ENCODE measurements around the gene CDH22. TPM values are rescaled to one million over a fixed set of nuclear protein-coding genes. Genes with fewer than 3 reads are reported as not detected.

CDH22 gene
- total and polyA plus RNA-seq, 7 experiments from 2014 or later: not detected

DNA sequence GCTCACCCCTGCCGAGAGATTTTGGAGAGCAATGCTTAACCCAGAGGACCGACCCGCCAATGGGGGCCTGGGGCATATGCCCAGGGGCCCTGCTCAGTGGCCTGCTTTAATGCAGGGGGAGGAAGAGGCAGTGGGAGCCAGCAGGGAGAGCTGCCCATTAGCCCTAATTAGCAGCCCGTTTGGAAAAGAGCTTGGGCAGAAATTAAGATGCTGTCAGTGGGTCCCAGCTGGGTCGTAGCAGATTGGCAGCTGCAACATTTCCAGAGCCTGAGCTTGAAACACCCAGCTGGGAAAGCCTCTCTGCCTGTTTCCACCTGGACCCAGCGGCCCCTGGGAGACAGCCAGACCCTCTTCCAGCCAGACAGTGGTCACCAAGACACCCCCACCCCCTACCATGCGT is 150.7 kb downstream of the CDH22 start:
- Histone ChIP-seq H3K27ac (ENCODE audit: low read depth, low read length) (no peak overlapping the region), H3K4me3 (ENCODE audit: low read length) (no peak overlapping the region), H3K27me3 (ENCODE audit: control insufficient read depth in 2 of 2, insufficient read depth in 2 of 2, low read length in 2 of 2) (no peaks in the 10 kb centered on the region), H3K36me3 (ENCODE audit: control insufficient read depth in 2 of 3, insufficient read depth in 3 of 3, low read length in 3 of 3) (no peaks in the 10 kb centered on the region), H3K4me1 (ENCODE audit: control insufficient read depth in 2 of 2, insufficient read depth in 2 of 2, low read length in 2 of 2) (no peaks in the 10 kb centered on the region), H3K9me3 (ENCODE audit: control insufficient read depth in 2 of 3, low read length in 3 of 3) (no peaks in the 10 kb centered on the region)
- H3K4me1 Mint-ChIP-seq: no peaks in the 10 kb centered on the region
- no peak overlapping the region for H3K4me3 Mint-ChIP-seq
- ChIA-PET POLR2A (no interaction called here), CTCF (no interaction called here)
- intact Hi-C loops (cut with micrococcal nuclease): no loop called here
- H3K36me3 Mint-ChIP-seq: no peaks in the 10 kb centered on the region
- H3K27ac Mint-ChIP-seq: no peak overlapping the region
- no peak for DNase-seq
- no peak for ATAC-seq
- H3K9me3 Mint-ChIP-seq: no peaks in the 10 kb centered on the region
- H3K27me3 Mint-ChIP-seq: peaks cover 2 to 25% (median 15%) of the 10 kb centered on the region in 5 donors

- Histone ChIP-seq H3K4me3 (ENCODE audit: low read length) (no peak overlapping the region), H3K27me3 (ENCODE audit: control insufficient read depth in 2 of 2, insufficient read depth in 2 of 2, low read length in 2 of 2) (no peaks in the 10 kb centered on the region), H3K27ac (ENCODE audit: low read depth, low read length) (no peak overlapping the region), H3K9me3 (ENCODE audit: control insufficient read depth in 2 of 3, low read length in 3 of 3) (no peaks in the 10 kb centered on the region), H3K4me1 (ENCODE audit: control insufficient read depth in 2 of 2, insufficient read depth in 2 of 2, low read length in 2 of 2) (no peaks in the 10 kb centered on the region), H3K36me3 (ENCODE audit: control insufficient read depth in 2 of 3, insufficient read depth in 3 of 3, low read length in 3 of 3) (no peaks in the 10 kb centered on the region)
- ChIA-PET CTCF (no interaction called here), POLR2A (no interaction called here)
- H3K27ac Mint-ChIP-seq: no peak overlapping the region
- intact Hi-C loops (cut with micrococcal nuclease): no loop called here
- DNase-seq (no peak), ATAC-seq (no peak)
- H3K4me1 Mint-ChIP-seq: no peaks in the 10 kb centered on the region
- H3K27me3 Mint-ChIP-seq: peaks cover 0 to 20% (median 15%) of the 10 kb centered on the region in 5 donors
- H3K9me3 Mint-ChIP-seq: no peaks in the 10 kb centered on the region
- no peaks in the 10 kb centered on the region for H3K36me3 Mint-ChIP-seq
- H3K4me3 Mint-ChIP-seq: no peak overlapping the region
Measured at GRCh38 chr20:46157076-46157592, 151.2 kb downstream of the CDH22 start.

GRCh38 chr20:46156065-46156464 is 152.2 kb downstream of the CDH22 start:
- Mint-ChIP-seq H3K27ac (no peak overlapping the region), H3K36me3 (no peaks in the 10 kb centered on the region), H3K9me3 (no peaks in the 10 kb centered on the region), H3K4me3 (no peak overlapping the region), H3K27me3 (peaks cover 0 to 16% (median 13%) of the 10 kb centered on the region in 5 donors), H3K4me1 (no peaks in the 10 kb centered on the region)
- no peak overlapping the region for H3K27ac ChIP-seq (ENCODE audit: low read depth, low read length)
- H3K4me3 ChIP-seq (ENCODE audit: low read length): no peak overlapping the region
- ATAC-seq (no peak), DNase-seq (no peak)
- H3K27me3 ChIP-seq (ENCODE audit: control insufficient read depth in 2 of 2, insufficient read depth in 2 of 2, low read length in 2 of 2): no peaks in the 10 kb centered on the region
- no peaks in the 10 kb centered on the region for H3K36me3 ChIP-seq (ENCODE audit: control insufficient read depth in 2 of 3, insufficient read depth in 3 of 3, low read length in 3 of 3)
- CTCF ChIA-PET: no interaction called here
- no peaks in the 10 kb centered on the region for H3K4me1 ChIP-seq (ENCODE audit: control insufficient read depth in 2 of 2, insufficient read depth in 2 of 2, low read length in 2 of 2)
- no peaks in the 10 kb centered on the region for H3K9me3 ChIP-seq (ENCODE audit: control insufficient read depth in 2 of 3, low read length in 3 of 3)
- POLR2A ChIA-PET: no interaction called here
- intact Hi-C loops (cut with micrococcal nuclease): no loop called here

- no peaks in the 10 kb centered on the region for H3K4me1 Mint-ChIP-seq
- no peak overlapping the region for H3K4me3 ChIP-seq (ENCODE audit: low read length)
- ChIA-PET POLR2A (no interaction called here), CTCF (no interaction called here)
- no peaks in the 10 kb centered on the region for H3K36me3 ChIP-seq (ENCODE audit: control insufficient read depth in 2 of 3, insufficient read depth in 3 of 3, low read length in 3 of 3)
- no peaks in the 10 kb centered on the region for H3K27me3 ChIP-seq (ENCODE audit: control insufficient read depth in 2 of 2, insufficient read depth in 2 of 2, low read length in 2 of 2)
- no peaks in the 10 kb centered on the region for H3K36me3 Mint-ChIP-seq
- no peaks in the 10 kb centered on the region for H3K9me3 ChIP-seq (ENCODE audit: control insufficient read depth in 2 of 3, low read length in 3 of 3)
- H3K4me3 Mint-ChIP-seq: no peak overlapping the region
- DNase-seq: no peak
- H3K27me3 Mint-ChIP-seq: peaks cover 0 to 13% (median 13%) of the 10 kb centered on the region in 5 donors
- no peak overlapping the region for H3K27ac ChIP-seq (ENCODE audit: low read depth, low read length)
- H3K27ac Mint-ChIP-seq: no peak overlapping the region
- no peaks in the 10 kb centered on the region for H3K9me3 Mint-ChIP-seq
- intact Hi-C loops (cut with micrococcal nuclease): no loop called here
- ATAC-seq: no peak
- no peaks in the 10 kb centered on the region for H3K4me1 ChIP-seq (ENCODE audit: control insufficient read depth in 2 of 2, insufficient read depth in 2 of 2, low read length in 2 of 2)
Measured at GRCh38 chr20:46154796-46155195, 153.5 kb downstream of the CDH22 start.

- no peaks in the 10 kb centered on the region for H3K36me3 Mint-ChIP-seq
- H3K27ac Mint-ChIP-seq: no peak overlapping the region
- no peaks in the 10 kb centered on the region for H3K9me3 Mint-ChIP-seq
Measured at GRCh38 chr20:46154305-46154704, 154.0 kb downstream of the CDH22 start.

DNA sequence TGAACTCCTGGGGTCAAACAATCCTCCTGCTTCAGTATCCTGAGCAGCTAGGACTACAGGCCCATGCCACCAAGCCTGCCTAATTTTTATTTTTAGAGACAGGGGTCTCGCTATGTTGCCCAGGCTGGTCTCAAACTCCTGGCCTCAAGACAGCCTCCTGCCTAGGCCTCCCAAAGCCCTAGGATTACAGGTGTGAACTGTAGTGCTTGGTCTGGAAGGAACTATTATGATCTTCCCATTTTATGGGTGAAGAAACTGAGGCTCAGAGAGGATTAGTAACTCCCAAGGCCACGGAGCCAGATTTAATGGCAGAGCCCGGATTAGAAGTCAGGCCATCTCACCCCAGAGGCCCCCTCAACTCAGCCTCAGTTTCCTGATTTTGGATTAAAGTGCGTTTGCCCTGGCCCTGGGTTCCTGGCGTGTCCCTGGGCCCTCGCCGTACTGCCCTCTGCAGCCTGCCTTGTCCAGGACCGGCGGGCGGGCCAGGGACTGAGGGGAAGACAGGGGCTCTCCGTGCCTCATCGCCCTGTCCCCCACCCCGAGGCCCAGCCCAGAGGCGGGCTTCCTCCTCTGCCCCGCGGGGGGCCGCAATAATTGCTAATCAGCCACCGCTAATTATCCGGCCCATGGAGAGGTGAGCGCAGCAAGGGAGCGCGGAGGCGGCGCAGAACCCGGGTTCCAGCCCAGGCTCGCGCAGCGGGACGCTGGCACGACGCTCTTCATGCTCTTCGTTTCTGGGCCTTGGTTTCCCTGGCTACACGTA is 155.3 kb downstream of the CDH22 start:
- H3K27me3 Mint-ChIP-seq: peaks cover 0 to 13% (median 12%) of the 10 kb centered on the region in 5 donors
- Histone ChIP-seq H3K4me3 (ENCODE audit: low read length) (no peak overlapping the region), H3K9me3 (ENCODE audit: control insufficient read depth in 2 of 3, low read length in 3 of 3) (no peaks in the 10 kb centered on the region), H3K27ac (ENCODE audit: low read depth, low read length) (no peak overlapping the region), H3K4me1 (ENCODE audit: control insufficient read depth in 2 of 2, insufficient read depth in 2 of 2, low read length in 2 of 2) (no peaks in the 10 kb centered on the region), H3K27me3 (ENCODE audit: control insufficient read depth in 2 of 2, insufficient read depth in 2 of 2, low read length in 2 of 2) (no peaks in the 10 kb centered on the region), H3K36me3 (ENCODE audit: control insufficient read depth in 2 of 3, insufficient read depth in 3 of 3, low read length in 3 of 3) (no peaks in the 10 kb centered on the region)
- DNase-seq (no peak), ATAC-seq (no peak)
- H3K36me3 Mint-ChIP-seq: no peaks in the 10 kb centered on the region
- no peak overlapping the region for H3K4me3 Mint-ChIP-seq
- intact Hi-C loops (cut with micrococcal nuclease): loop anchor here in 1 of 2 donors (1.0 kb wide), 1 partner anchor 130 kb away; no protein-coding TSS in a partner anchor
- H3K4me1 Mint-ChIP-seq: no peaks in the 10 kb centered on the region
- ChIA-PET CTCF (no interaction called here), POLR2A (no interaction called here)
- no peak overlapping the region for H3K27ac Mint-ChIP-seq
- H3K9me3 Mint-ChIP-seq: no peaks in the 10 kb centered on the region

More at GRCh38 chr20:46154305-46154704, 154.0 kb downstream of the CDH22 start:
- DNase-seq (no peak), ATAC-seq (no peak)
- Histone ChIP-seq H3K36me3 (ENCODE audit: control insufficient read depth in 2 of 3, insufficient read depth in 3 of 3, low read length in 3 of 3) (no peaks in the 10 kb centered on the region), H3K27me3 (ENCODE audit: control insufficient read depth in 2 of 2, insufficient read depth in 2 of 2, low read length in 2 of 2) (no peaks in the 10 kb centered on the region), H3K27ac (ENCODE audit: low read depth, low read length) (no peak overlapping the region), H3K4me1 (ENCODE audit: control insufficient read depth in 2 of 2, insufficient read depth in 2 of 2, low read length in 2 of 2) (no peaks in the 10 kb centered on the region), H3K4me3 (ENCODE audit: low read length) (no peak overlapping the region), H3K9me3 (ENCODE audit: control insufficient read depth in 2 of 3, low read length in 3 of 3) (no peaks in the 10 kb centered on the region)
- intact Hi-C loops (cut with micrococcal nuclease): no loop called here
- ChIA-PET CTCF (no interaction called here), POLR2A (no interaction called here)
- Mint-ChIP-seq H3K27me3 (peaks cover 0 to 13% (median 12%) of the 10 kb centered on the region in 5 donors), H3K4me3 (no peak overlapping the region), H3K4me1 (no peaks in the 10 kb centered on the region)

DNA sequence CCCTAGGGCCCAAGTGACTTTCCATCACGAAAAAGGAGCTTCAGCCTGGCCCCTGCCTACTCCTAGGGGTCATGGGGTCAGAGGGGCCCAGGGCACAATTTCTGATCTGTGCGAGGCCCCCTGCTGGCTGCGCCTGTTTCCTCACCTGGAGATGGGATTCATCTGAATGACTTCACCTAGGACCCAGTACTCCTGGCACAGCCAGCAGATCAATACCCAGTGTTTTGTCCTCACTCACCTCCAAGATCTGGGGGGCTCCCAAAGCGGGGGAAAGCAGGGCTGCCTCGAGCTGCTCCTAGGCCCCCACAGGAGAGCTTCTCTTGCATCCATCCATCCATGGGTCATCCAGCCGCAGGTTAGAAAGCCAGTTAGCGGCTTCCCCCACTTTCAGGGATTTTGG is 156.4 kb downstream of the CDH22 start:
- intact Hi-C loops (cut with micrococcal nuclease): loop anchor here in 1 of 2 donors (1.0 kb wide), 1 partner anchor 129 kb away; no protein-coding TSS in a partner anchor
- ChIA-PET POLR2A (no interaction called here), CTCF (no interaction called here)
- no peak overlapping the region for H3K4me3 ChIP-seq (ENCODE audit: low read length)
- DNase-seq (no peak), ATAC-seq (no peak)
- H3K9me3 Mint-ChIP-seq: no peaks in the 10 kb centered on the region
- no peaks in the 10 kb centered on the region for H3K36me3 ChIP-seq (ENCODE audit: control insufficient read depth in 2 of 3, insufficient read depth in 3 of 3, low read length in 3 of 3)
- H3K4me3 Mint-ChIP-seq: no peak overlapping the region
- no peaks in the 10 kb centered on the region for H3K4me1 Mint-ChIP-seq
- no peaks in the 10 kb centered on the region for H3K27me3 ChIP-seq (ENCODE audit: control insufficient read depth in 2 of 2, insufficient read depth in 2 of 2, low read length in 2 of 2)
- no peaks in the 10 kb centered on the region for H3K4me1 ChIP-seq (ENCODE audit: control insufficient read depth in 2 of 2, insufficient read depth in 2 of 2, low read length in 2 of 2)
- H3K36me3 Mint-ChIP-seq: no peaks in the 10 kb centered on the region
- no peak overlapping the region for H3K27ac Mint-ChIP-seq
- peaks cover 0 to 13% (median 12%) of the 10 kb centered on the region in 5 donors for H3K27me3 Mint-ChIP-seq
- H3K27ac ChIP-seq (ENCODE audit: low read depth, low read length): no peak overlapping the region
- H3K9me3 ChIP-seq (ENCODE audit: control insufficient read depth in 2 of 3, low read length in 3 of 3): no peaks in the 10 kb centered on the region

All from naive thymus-derived CD4-positive, alpha-beta T cell (primary cell).